Cardiac muscle cell (in vitro differentiated cells and primary cell): ENCODE data around the gene ATP9B. TPM values are rescaled to one million over a fixed set of nuclear protein-coding genes. Genes with fewer than 3 reads are reported as not detected.

Experiments
- DNase-seq, 2 donors: peaks; one replicate each; pipeline versions ENCODE4 v3.0.0 to v3.0.0-alpha.2; 2010 to 2017; ENCODE audit warnings: low read depth in 1 of 2, low spot score in 1 of 2
- H3K27ac ChIP-seq: fragments of 200-600 bp; sonication (generic); 2 replicates; pipeline ENCODE4 v1.5.1; 2016
- H3K27me3 ChIP-seq: fragments of 200-600 bp; sonication (generic); 2 replicates; pipeline ENCODE4 v1.6.0; 2016; ENCODE audit warnings: control low read depth
- H3K36me3 ChIP-seq: fragments of 200-600 bp; sonication (generic); 2 replicates; pipeline ENCODE4 v1.5.1; 2016; ENCODE audit warnings: control low read depth
- H3K4me1 ChIP-seq: fragments of 200-600 bp; sonication (generic); 2 replicates; pipeline ENCODE4 v1.8.1; 2017; ENCODE audit warnings: low read depth, mild to moderate bottlenecking, mixed run types
- H3K4me3 ChIP-seq: fragments of 200-600 bp; sonication (generic); 2 replicates; pipeline ENCODE4 v1.5.1; 2016; ENCODE audit warnings: mild to moderate bottlenecking
- H3K9me3 ChIP-seq: fragments of 200-600 bp; sonication (generic); 2 replicates; pipeline ENCODE4 v1.5.1; 2017; ENCODE audit warnings: low read depth, mild to moderate bottlenecking, control low read depth
- polyA plus RNA-seq: library from polyadenylated mRNA; unstranded; fragments of >200 nt; fragmentation: Nextera tagmentation; extraction: Ambion mirVana; gene quantifications from 2 replicates; pipeline ENCODE4 v1.2.1, GENCODE V29; 2016
- total RNA-seq: library from RNA; depleted of rRNA; stranded (reverse); fragments of >200 nt; gene quantifications from 2 replicates; pipeline ENCODE4 v1.2.3, GENCODE V29; 2016
- TF ChIP-seq, protein P1 (sequence below): IDR thresholded peaks from 2 replicates; pipeline ENCODE4 v1.5.1; 2012; ENCODE audit warnings: low read depth, mild to moderate bottlenecking, low read length

The ATP9B gene
- total and polyA plus RNA-seq, 2 experiments from 2014 or later = 14.1 to 14.2 TPM

- Histone ChIP-seq H3K27me3 (no peaks in the 10 kb centered on the region), H3K4me3 (no peak overlapping the region), H3K4me1 (no peaks in the 10 kb centered on the region), H3K36me3 (no peaks in the 10 kb centered on the region), H3K27ac (no peak overlapping the region), H3K9me3 (no peaks in the 10 kb centered on the region)
- TF ChIP-seq, protein P1, sequence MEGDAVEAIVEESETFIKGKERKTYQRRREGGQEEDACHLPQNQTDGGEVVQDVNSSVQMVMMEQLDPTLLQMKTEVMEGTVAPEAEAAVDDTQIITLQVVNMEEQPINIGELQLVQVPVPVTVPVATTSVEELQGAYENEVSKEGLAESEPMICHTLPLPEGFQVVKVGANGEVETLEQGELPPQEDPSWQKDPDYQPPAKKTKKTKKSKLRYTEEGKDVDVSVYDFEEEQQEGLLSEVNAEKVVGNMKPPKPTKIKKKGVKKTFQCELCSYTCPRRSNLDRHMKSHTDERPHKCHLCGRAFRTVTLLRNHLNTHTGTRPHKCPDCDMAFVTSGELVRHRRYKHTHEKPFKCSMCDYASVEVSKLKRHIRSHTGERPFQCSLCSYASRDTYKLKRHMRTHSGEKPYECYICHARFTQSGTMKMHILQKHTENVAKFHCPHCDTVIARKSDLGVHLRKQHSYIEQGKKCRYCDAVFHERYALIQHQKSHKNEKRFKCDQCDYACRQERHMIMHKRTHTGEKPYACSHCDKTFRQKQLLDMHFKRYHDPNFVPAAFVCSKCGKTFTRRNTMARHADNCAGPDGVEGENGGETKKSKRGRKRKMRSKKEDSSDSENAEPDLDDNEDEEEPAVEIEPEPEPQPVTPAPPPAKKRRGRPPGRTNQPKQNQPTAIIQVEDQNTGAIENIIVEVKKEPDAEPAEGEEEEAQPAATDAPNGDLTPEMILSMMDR = no peak
- DNase-seq = no peak
These were observed 64.5 kb downstream of the ATP9B start for GRCh38 chr18:79133724-79134123.

DNA sequence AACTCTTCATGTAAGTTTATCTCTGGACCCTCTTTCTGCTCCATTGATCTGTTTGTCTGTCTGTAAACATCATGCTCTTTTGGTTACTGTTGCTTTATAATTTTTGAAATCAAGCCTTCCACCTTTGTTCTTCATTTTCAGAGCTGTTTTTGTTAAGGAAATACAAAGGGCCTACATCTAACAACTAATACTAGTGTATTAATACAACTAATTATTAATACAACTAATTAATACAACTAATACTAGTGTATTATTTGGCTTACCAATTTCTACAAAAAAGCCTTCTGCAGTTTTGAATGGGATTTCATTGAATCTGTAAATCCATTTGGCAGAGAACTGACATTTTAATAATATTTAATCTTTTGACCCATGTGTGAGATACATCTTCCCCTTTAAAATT is 66.7 kb downstream of the ATP9B start:
- H3K4me3 ChIP-seq = no peak overlapping the region
- TF ChIP-seq, protein P1 = no peak
- no peaks in the 10 kb centered on the region for H3K36me3 ChIP-seq
- H3K27ac ChIP-seq = no peak overlapping the region
- DNase-seq = no peak
- H3K9me3 ChIP-seq = no peaks in the 10 kb centered on the region
- no peaks in the 10 kb centered on the region for H3K4me1 ChIP-seq
- H3K27me3 ChIP-seq = no peaks in the 10 kb centered on the region

DNA sequence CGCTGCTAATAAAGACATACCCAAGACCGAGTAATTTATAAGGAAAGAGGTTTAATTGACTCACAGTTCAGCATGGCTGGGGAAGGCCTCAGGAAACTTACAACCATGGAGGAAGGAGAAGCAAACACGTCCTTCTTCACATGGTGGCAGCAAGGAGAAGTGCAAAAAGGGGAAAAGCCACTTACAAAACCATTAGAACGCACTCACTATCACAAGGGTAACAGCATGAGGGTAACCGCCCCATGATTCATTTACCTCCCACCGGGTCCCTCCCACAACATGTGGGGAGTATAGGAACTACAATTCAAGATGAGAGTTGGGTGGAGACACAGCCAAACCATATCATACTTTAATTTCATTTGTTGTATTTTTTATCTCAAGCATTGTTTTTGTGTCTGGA is 67.5 kb downstream of the ATP9B start:
- no peak for DNase-seq
- Histone ChIP-seq H3K9me3 (no peaks in the 10 kb centered on the region), H3K27ac (no peak overlapping the region)

GRCh38 chr18:79139206-79139605 is 70.0 kb downstream of the ATP9B start:
- no peaks in the 10 kb centered on the region for H3K9me3 ChIP-seq
- DNase-seq = no peak
- no peak overlapping the region for H3K4me3 ChIP-seq
- no peaks in the 10 kb centered on the region for H3K27me3 ChIP-seq
- H3K27ac ChIP-seq = no peak overlapping the region
- no peaks in the 10 kb centered on the region for H3K36me3 ChIP-seq
- TF ChIP-seq, protein P1 = no peak
- H3K4me1 ChIP-seq = no peaks in the 10 kb centered on the region

More for the DNA sequence above, 67.5 kb downstream of the ATP9B start:
- no peaks in the 10 kb centered on the region for H3K36me3 ChIP-seq
- no peak overlapping the region for H3K4me3 ChIP-seq
- no peaks in the 10 kb centered on the region for H3K4me1 ChIP-seq
- no peaks in the 10 kb centered on the region for H3K27me3 ChIP-seq
- TF ChIP-seq, protein P1 = no peak

DNA sequence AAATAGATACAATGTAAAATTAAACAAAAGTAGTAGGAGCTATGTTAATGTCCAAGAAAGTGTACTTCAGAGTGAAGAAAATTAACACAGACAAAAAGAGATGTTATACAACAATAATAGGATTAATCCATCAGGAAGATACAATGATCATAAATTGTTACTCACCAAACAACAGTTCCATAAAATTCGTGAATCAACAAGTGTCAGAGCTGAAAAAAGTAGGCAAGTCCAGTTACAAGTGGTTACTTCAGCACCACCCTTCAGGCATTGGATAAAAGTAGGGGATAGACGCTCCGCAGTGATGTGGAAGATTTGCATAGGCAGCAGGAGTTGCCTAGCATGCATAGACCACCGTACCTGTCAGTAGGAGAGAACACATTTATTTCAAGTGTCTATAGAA is 77.8 kb downstream of the ATP9B start:
- Histone ChIP-seq H3K4me3 (no peak overlapping the region), H3K9me3 (no peaks in the 10 kb centered on the region), H3K4me1 (no peaks in the 10 kb centered on the region), H3K36me3 (no peaks in the 10 kb centered on the region), H3K27ac (no peak overlapping the region), H3K27me3 (no peaks in the 10 kb centered on the region)
- no peak for DNase-seq
- TF ChIP-seq, protein P1 = no peak

- H3K4me1 ChIP-seq = no peaks in the 10 kb centered on the region
- no peak overlapping the region for H3K27ac ChIP-seq
- peaks cover 12% of the 10 kb centered on the region for H3K36me3 ChIP-seq
- H3K9me3 ChIP-seq = no peaks in the 10 kb centered on the region
- no peak overlapping the region for H3K4me3 ChIP-seq
- no peaks in the 10 kb centered on the region for H3K27me3 ChIP-seq
- no peak for DNase-seq
- TF ChIP-seq, protein P1 = no peak
These were observed 82.0 kb downstream of the ATP9B start for GRCh38 chr18:79151191-79151590.
